Measurements from ENCODE around the gene PSMG1.

Gene PSMG1

DNA sequence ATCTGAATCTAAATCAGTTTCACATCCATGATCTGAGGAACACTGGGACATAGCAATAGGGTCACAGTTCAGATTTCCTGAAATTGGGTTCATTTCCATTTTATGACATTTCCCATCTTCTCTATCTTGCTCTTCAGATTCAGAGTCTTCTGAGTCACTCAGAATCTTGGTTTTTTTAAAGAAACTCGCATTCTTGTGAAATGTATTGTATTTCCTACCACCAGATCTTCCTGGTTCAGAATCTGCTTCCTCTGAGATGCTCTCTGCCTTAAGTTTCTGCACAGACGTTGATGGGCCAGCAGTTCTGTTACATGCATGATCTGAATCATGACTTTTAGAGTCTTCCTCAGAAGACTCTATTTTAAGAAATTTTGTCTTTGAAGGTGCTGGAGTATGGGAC lies 15.5 kb upstream of the PSMG1 start:
- no peak for DNase-seq
- peak overlapping the region; percentile 55 for H3K27ac Mint-ChIP-seq
- no peak overlapping the region for H3K4me3 Mint-ChIP-seq
- H3K4me1 Mint-ChIP-seq (ENCODE audit: low read depth), result peaks cover 39% of the 10 kb centered on the region
- H3K27me3 Mint-ChIP-seq, result no peaks in the 10 kb centered on the region
- no peaks in the 10 kb centered on the region for H3K9me3 Mint-ChIP-seq
- peaks cover 91% of the 10 kb centered on the region for H3K36me3 Mint-ChIP-seq (ENCODE audit: low read depth)

DNA sequence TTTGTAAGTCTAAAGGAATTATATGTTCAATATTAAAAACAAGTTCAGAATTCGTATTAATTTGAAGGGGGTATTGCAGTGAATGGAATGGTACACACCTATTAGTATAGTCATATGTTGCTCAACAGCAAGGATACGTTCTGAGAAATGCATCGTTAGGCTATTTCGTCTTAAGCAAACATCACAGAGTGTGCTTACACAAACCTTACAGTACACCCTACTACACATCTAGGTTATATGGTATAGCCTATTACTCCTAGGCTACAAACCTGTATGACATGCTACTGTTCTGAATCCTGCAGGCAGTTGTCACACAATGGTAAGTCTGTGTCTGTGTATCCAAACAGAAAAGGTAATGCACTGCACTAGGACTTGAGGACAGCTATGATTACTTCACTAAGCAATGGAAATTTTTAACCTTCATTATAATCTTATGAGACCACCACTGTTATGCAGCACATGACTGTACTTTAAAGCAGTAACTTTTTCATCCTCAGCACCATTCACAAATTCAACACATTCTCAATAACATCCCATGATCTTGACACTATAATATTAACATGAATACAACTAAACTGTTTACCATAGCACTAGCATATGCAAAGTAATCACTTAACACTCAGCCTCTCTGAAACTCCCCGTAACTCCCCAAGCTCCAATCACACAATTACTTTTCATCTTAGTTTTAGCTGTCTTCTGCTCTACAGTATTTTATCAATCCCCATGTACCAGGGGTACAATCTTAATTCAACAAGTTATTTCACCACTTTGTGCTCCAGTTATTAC lies 14.4 kb upstream of the PSMG1 start:
- Mint-ChIP-seq H3K27ac (no peak overlapping the region), H3K9me3 (no peaks in the 10 kb centered on the region), H3K36me3 (ENCODE audit: low read depth) (peaks cover 91% of the 10 kb centered on the region), H3K27me3 (no peaks in the 10 kb centered on the region), H3K4me3 (no peak overlapping the region), H3K4me1 (ENCODE audit: low read depth) (peaks cover 39% of the 10 kb centered on the region)
- DNase-seq, result no peak

DNA sequence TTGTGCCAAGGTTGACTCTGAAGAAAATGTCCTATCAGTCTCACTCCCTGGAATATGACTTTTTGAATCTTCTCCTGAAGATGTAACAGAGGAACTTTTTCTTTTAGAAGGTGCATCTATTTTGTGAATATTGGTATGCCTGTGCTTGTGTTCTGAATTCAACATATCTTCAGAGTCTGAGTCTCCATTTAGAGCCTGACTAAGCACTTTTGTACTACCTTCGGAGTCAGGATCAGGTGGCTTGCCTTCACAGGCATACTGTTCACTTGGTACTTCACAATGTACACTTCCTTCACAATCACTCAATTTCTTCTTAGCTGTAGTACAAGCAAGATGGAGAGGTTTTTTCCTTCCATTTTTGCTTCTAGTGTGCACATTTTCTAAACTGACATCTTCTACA lies 13.6 kb upstream of the PSMG1 start:
- peaks cover 39% of the 10 kb centered on the region for H3K4me1 Mint-ChIP-seq (ENCODE audit: low read depth)
- H3K4me3 Mint-ChIP-seq, result no peak overlapping the region
- no peaks in the 10 kb centered on the region for H3K27me3 Mint-ChIP-seq
- DNase-seq, result no peak
- H3K36me3 Mint-ChIP-seq (ENCODE audit: low read depth), result peaks cover 91% of the 10 kb centered on the region
- peak overlapping the region; percentile 63 for H3K27ac Mint-ChIP-seq
- no peaks in the 10 kb centered on the region for H3K9me3 Mint-ChIP-seq

DNA sequence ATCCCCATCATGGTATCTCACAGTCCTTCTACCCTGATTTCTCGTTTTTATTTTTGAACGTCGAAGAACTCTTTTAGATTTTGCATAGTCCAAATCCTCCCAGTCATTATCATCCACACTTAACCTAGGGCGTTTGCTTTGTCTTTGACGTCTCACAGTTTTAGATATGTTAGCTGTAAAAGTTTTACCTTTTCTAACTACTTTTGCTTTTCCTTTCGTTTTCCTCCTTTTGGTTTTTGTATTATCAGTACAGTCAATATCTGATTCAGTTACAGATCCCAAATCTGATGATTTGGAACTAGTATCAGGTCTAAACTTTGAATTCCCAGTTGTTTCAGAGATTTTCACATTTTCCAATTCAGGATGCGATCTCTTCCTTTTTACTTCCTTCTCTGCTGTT lies 13.1 kb upstream of the PSMG1 start:
- no peak for DNase-seq
- Mint-ChIP-seq H3K27ac (peak overlapping the region; percentile 63), H3K36me3 (ENCODE audit: low read depth) (peaks cover 88% of the 10 kb centered on the region), H3K9me3 (no peaks in the 10 kb centered on the region), H3K4me3 (no peak overlapping the region), H3K4me1 (ENCODE audit: low read depth) (peaks cover 39% of the 10 kb centered on the region), H3K27me3 (no peaks in the 10 kb centered on the region)

DNA sequence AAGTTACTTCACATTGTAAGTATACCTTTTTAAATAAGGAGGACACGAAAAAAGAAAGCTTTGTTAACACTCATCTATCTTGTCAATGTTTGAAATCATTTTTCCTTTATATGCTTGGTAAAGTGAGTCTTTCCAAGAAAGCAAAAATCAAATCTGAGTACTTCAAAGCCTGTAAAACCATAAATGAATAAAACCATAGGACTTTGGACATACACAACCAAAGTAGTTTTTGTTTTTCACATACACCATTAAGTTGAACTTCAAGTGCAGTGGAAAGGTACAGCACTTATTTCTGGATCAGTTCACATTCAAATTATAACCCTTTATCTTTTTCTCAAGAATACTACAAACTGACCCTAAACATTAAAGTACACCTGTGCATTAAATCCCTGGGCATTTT lies 10.1 kb upstream of the PSMG1 start:
- H3K4me1 Mint-ChIP-seq (ENCODE audit: low read depth), result peaks cover 56% of the 10 kb centered on the region

DNA sequence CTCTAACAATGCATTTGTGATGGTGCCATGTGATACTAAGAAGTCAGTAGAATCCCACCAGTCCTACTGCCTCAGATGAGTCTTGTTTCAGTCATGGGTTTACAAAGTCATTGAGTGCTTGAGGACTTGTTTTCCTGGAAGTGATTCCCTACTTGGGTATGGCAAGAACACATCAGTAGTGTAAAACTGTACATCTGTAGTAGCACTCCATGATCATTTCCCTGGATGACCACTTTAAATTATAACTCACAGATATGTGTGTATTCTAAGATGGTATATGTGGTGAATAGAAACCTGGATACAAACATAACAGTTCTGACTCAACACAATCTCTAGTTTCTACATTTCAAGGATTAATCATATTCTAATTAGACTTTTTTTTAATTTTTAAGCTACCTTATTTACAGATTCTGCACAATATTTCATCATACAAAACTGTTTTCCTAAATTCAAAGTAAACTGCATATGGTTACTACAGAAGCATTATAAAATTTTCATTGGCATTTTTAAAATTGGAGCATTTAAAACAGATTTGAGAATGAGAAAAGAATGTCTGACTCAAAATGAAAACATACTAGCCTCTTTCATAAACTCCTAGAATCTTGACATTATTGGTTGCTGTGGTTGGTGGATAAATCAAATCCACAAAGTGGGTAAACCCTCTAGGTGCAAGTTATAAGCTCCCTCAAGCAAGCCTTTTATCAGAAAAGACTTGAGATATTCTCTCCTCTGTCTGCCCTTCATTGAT lies 6.8 kb upstream of the PSMG1 start:
- DNase-seq, result no peak
- no peaks in the 10 kb centered on the region for H3K9me3 Mint-ChIP-seq
- H3K4me1 Mint-ChIP-seq (ENCODE audit: low read depth), result peaks cover 56% of the 10 kb centered on the region
- peak overlapping the region; percentile 69 for H3K27ac Mint-ChIP-seq
- H3K4me3 Mint-ChIP-seq, result peak overlapping the region; percentile 4
- no peaks in the 10 kb centered on the region for H3K27me3 Mint-ChIP-seq
- peaks cover 29% of the 10 kb centered on the region for H3K36me3 Mint-ChIP-seq (ENCODE audit: low read depth)

More for the DNA sequence above, 10.1 kb upstream of the PSMG1 start:
- no peak overlapping the region for H3K4me3 Mint-ChIP-seq
- H3K27ac Mint-ChIP-seq, result no peak overlapping the region
- H3K36me3 Mint-ChIP-seq (ENCODE audit: low read depth), result peaks cover 60% of the 10 kb centered on the region
- DNase-seq, result no peak
- no peaks in the 10 kb centered on the region for H3K27me3 Mint-ChIP-seq
- no peaks in the 10 kb centered on the region for H3K9me3 Mint-ChIP-seq

DNA sequence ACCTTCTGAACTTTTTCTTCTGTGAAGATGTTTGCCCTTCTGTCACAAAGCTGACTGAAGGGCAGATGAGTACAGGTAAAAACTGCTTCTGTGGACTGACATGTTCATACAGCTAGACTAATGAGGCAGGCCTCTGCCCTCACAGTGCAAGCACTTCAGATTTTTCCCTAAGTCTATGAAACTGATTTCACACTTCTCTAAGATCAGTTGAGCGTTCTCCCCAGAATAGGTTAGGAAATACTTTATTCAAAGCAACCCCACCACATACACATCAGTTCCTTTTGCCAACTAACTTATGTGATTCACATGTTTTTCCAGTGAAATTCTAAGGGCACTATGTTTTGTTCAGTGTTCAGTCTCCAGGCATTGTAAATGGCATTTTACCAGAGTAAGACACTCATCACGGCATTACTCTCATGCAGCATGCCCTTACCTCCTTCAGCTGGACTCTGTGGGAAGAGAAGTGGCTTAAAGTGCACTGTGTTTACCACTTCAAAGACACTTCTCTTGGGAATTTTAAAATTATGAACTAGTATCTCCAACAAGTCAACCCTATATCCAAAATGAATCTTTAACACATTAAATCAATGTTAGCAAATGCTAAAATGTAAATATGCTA lies 5.4 kb upstream of the PSMG1 start:
- Mint-ChIP-seq H3K27me3 (no peaks in the 10 kb centered on the region), H3K27ac (peak overlapping the region; percentile 3), H3K36me3 (ENCODE audit: low read depth) (peaks cover 22% of the 10 kb centered on the region), H3K9me3 (no peaks in the 10 kb centered on the region), H3K4me3 (no peak overlapping the region), H3K4me1 (ENCODE audit: low read depth) (peaks cover 62% of the 10 kb centered on the region)
- no peak for DNase-seq

DNA sequence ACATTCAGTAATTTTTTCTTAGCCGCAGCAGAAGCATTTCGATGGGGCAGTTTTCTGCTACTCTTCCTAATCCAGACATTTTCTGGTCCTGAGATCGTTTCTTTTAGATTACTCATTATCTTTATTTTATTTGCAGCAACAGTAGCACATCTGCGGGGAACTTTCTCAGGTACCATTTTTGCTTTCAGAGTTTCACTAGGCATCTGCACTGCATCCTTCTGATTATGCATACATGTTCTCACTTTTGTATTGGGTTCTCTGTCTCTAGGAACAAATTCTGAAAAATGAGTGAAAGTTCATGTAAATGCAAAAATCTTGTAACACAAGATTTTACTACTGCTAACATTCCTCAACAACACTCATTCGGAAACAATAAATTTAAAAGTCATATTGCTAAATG lies 3.9 kb upstream of the PSMG1 start:
- Mint-ChIP-seq H3K9me3 (no peaks in the 10 kb centered on the region), H3K36me3 (ENCODE audit: low read depth) (peaks cover 19% of the 10 kb centered on the region), H3K27ac (no peak overlapping the region), H3K4me1 (ENCODE audit: low read depth) (peaks cover 65% of the 10 kb centered on the region), H3K27me3 (no peaks in the 10 kb centered on the region), H3K4me3 (no peak overlapping the region)
- DNase-seq, result no peak

DNA sequence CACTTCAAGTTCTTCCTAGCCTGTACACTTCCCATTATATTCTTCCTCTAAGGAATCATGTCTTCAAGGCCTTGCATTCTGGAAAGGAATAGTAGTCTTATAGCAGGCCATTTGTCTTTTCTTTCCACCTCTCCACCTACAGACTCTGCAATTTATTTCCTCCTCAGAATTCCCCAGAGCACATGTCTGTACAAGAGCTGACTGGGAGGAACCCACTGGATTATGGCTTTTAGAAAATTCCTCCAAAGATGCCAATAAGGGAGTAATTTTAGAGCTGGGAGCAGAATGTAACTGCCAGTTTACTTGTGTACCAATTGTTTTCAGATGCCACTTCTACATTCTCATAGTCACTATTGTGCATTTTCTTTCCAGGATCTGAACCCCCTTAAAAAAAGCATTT lies 3.4 kb upstream of the PSMG1 start:
- Mint-ChIP-seq H3K4me1 (ENCODE audit: low read depth) (peaks cover 70% of the 10 kb centered on the region), H3K27ac (peak overlapping the region; percentile 9), H3K9me3 (no peaks in the 10 kb centered on the region), H3K36me3 (ENCODE audit: low read depth) (peaks cover 21% of the 10 kb centered on the region), H3K27me3 (no peaks in the 10 kb centered on the region), H3K4me3 (no peak overlapping the region)
- no peak for DNase-seq

DNA sequence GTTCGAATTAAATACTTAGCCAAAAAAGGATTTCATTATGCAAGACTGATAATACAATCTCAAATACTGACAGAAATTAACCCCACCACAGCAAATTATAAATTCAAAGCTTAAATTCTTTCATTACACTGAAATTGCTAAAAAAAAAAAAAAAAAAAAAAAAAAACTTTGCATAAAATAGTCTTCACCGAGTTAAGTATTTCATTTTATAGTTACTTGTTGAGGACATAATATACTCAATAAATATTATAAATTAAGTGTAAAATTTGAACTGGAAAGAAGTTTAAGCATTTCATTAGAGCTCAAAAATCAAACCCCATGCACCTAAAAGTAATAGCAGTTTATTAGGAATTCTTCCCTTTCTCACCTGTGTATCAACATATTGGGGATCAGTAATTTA lies 1.9 kb upstream of the PSMG1 start:
- no peak overlapping the region for H3K4me3 Mint-ChIP-seq
- H3K27ac Mint-ChIP-seq, result no peak overlapping the region
- H3K27me3 Mint-ChIP-seq, result no peaks in the 10 kb centered on the region
- DNase-seq, result no peak
- H3K36me3 Mint-ChIP-seq (ENCODE audit: low read depth), result peaks cover 34% of the 10 kb centered on the region
- no peaks in the 10 kb centered on the region for H3K9me3 Mint-ChIP-seq
- H3K4me1 Mint-ChIP-seq (ENCODE audit: low read depth), result peaks cover 70% of the 10 kb centered on the region

DNA sequence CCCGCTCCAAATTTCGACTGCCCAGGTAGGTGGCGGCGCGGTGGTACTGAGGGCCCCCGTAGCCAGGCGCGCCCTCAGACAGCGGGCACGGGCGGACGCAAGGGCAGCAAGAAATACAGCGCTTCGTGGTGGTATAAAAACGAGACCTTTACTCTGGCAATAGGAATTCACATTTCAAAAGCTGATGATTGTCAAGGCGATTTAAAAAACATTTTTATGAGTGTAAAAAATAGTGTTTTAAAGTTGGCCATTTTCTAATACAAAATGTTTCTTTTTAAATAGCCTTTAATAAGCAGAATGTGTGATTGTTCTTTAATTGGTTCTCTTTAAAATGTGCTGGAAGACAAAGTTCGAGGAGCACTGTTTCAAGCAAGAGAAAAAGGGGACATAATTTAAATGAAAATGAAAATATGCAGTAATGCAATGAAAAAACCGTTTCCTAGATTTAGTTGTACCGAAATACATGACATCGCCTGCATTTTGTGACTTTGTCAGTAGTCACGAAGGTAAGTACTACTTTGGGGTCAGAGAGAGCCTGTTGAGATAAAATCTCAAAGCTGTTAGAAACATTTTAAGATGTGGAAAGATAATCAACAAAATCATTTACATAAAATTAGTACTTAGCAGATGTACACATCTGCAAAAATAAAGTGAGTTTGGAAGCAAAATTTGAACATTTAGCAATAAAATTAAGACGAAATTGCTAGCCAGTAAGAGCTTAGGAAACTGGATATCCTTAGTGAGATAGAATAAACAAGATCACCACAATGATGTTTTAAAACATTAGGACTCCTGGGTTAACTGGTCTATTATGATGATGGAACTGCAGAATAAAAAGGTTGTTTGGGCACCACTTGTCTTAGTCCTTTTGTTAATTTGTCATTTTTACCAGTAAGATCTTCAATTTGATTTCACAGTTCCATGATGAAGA lies 1.1 kb upstream of the PSMG1 start:
- Mint-ChIP-seq H3K9me3 (no peaks in the 10 kb centered on the region), H3K27me3 (no peaks in the 10 kb centered on the region), H3K36me3 (ENCODE audit: low read depth) (peaks cover 41% of the 10 kb centered on the region), H3K4me3 (peak overlapping the region; percentile 98), H3K4me1 (ENCODE audit: low read depth) (peaks cover 69% of the 10 kb centered on the region), H3K27ac (peak overlapping the region; percentile 97)
- no peak for DNase-seq

DNA sequence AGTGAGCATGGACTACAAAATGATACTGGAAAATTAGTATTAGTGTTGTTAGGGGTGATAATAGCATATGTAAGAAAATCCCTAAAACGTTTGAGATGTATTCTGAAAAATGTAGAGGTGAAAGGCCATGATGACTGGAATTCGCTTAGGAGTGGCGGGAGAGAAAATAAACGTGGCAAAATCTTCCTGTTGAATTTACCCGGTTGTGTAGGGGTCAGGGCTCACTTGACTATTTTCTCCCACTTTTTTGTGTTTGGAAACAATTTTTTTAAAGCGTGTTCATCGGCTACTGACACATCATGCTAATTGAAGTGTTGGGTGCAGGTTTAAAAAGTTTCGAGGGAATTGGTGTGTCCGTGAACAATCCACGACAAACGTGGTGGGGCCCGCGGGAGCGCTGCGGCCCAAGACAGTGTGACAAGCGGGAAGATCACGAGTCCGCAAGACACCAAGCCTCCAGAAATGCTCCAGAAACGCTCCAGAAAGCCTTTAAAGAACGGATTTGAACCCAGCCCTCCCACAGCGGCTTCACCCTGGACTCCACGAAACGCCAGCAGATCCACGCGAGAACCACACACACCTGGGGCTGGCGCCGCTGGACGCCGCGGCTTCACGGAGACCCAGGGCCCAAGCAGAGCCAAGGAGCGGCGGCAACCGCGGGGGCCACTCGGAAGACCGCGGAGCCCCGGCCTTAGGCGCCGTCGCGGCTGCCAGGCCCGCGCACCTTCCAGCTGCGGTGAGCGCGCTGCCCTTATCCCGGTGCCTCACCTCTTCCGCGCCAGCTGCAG lies 573 bp downstream of the PSMG1 start:
- Mint-ChIP-seq H3K4me1 (ENCODE audit: low read depth) (peaks cover 63% of the 10 kb centered on the region), H3K9me3 (no peaks in the 10 kb centered on the region), H3K4me3 (peak overlapping the region; percentile 98), H3K27ac (peak overlapping the region; percentile 97), H3K36me3 (ENCODE audit: low read depth) (peaks cover 55% of the 10 kb centered on the region), H3K27me3 (no peaks in the 10 kb centered on the region)
- no peak for DNase-seq

DNA sequence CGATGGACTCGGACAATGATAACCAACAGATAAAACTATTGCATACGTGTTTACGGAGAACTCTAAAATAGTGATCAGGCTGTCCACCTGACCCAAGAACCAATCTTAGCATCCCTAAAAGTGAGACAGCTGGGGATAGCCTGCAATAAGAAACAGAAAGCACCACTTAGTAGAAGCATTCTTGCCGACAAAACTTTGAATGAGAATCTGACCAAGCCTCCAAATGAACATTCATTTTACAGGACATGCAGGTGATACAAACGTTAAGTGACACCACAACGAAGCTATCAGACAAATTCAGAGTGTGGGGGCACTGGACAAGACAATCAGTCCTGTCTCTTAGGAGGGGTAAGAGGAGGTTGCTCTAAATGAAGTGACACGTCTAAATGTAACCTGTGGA lies 1.2 kb downstream of the PSMG1 start:
- Mint-ChIP-seq H3K36me3 (ENCODE audit: low read depth) (peaks cover 58% of the 10 kb centered on the region), H3K4me1 (ENCODE audit: low read depth) (peaks cover 56% of the 10 kb centered on the region), H3K4me3 (peak overlapping the region; percentile 98), H3K9me3 (no peaks in the 10 kb centered on the region), H3K27ac (peak overlapping the region; percentile 97), H3K27me3 (no peaks in the 10 kb centered on the region)
- DNase-seq, result no peak

All from activated T-cell treated with anti-CD3 and anti-CD28 coated beads, Interleukin-2, amount 50 U/mL, for 24 hours (primary cell).